Measurements from ENCODE around the gene RBMS3. TPM values are rescaled to one million over a fixed set of nuclear protein-coding genes. Genes with fewer than 3 reads are reported as not detected.

Gene RBMS3
- total RNA-seq, 2 donors from 2014 or later: 7.1 to 11.5 TPM

DNA sequence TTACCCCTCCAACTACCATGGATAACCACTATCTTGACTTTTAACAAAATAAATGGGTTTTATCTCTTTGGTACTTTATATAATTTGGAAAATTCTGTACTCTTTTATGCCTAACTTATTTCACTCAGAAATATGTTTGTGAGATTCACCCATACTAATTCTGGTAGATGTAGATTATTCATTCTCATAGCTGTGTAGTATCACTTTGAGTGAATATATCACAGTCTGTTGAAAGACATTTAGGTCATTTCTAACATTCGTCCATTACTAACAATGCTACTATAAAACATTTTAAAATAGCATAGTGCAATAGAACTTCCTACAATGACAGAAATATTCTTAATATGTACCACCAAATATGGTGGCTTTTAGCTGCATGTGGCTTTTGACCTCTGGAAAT lies 542.4 kb downstream of the RBMS3 start:
- intact Hi-C loops (cut with DNase I, micrococcal nuclease): no loop called here
- no peak for DNase-seq
- no peak for ATAC-seq

DNA sequence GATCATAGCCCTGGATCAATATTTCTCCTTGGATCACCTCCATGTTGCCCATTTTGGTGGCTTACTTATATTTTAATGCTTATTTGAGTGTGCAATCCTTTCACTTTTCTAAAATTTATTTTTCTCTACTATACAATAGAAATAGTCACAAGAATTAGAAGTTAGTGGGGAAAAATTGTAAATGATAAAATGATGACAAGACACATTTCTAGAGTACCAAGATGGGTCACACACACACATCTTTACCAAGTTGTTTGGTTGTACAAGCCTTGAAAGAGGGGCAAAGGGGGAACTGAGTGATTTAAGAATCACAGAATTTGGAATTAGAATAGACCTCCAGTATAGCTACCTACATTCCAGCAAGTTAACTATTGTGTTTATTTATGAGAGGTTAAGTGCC lies 545.8 kb downstream of the RBMS3 start:
- ATAC-seq (no peak), DNase-seq (no peak)
- intact Hi-C loops (cut with DNase I, micrococcal nuclease): no loop called here

DNA sequence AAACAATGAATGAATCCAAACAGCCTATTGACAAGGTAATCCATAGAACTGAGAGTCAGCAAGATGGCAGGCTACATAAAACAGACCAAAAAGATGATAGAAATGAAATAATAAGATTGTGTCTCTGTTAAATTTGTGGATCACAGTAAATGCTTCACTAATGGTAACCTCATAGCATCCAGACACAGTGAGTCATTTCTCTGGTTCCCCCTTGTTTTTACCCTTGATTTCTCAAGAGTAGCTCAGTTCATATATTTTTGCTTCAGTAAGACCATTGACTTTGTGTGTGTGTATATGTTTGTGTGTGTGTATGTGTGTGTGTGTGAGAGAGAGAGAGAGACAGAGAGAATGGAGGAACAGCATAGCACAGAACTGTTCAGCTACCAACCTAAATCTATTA lies 546.9 kb downstream of the RBMS3 start:
- DNase-seq (no peak), ATAC-seq (no peak)
- intact Hi-C loops (cut with DNase I, micrococcal nuclease): no loop called here

DNA sequence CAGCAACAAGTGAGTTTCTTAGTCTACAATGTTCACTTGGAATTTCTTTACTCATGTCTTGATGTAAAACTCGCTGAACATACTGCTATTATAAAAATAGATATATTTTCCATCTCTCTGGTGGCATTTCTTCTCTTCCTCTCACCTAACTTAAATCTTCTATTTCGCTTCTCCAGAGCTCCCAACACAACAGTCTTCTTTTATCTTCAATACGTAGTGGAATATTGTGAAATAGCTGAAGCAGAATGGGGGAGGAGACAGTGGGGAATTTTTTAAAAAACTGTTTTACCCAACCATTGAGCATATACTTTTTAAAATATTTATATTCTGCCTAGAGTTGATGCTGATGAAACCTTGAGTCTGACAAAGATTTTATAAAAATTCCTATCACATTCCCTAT lies 548.5 kb downstream of the RBMS3 start:
- DNase-seq (no peak), ATAC-seq (no peak)
- intact Hi-C loops (cut with DNase I, micrococcal nuclease): no loop called here

DNA sequence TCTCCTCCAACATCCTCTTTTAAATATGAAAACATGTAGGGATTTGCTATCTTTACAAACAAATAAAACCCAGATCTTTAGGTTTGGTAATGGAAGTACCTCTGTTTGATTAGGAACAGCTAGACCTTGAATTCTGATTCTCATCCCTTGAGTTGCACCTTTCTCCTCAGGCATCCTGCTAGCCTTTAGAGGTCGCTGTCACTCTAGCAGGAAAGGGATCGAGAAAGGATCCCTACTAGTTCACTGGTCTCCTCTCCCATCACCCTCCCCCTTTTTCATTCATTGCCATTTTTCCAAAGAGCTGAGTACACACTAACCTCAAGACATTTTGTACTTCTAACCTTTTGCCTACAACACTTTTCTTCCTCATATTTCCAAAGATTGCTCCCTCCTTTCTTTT lies 569.8 kb downstream of the RBMS3 start:
- DNase-seq: no peak
- no peak for ATAC-seq
- intact Hi-C loops (cut with DNase I, micrococcal nuclease): no loop called here

DNA sequence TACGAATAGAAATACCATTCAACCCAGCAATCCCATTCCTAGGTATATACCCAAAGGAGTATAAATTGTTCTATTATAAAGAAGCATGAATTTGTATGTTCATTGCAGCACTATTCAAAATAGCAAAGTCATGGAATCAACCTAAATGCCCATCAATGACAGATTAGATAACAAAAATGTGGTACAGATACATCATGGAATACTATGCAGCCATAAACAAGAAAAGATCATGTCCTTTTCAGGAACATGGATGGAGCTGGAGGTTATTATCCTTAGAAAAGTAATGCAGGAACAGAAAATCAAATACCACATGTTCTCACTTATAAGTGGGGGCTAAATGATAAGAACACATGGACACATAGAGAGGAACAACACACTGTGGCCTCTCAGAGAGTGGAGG lies 571.9 kb downstream of the RBMS3 start:
- DNase-seq (no peak), ATAC-seq (no peak)
- intact Hi-C loops (cut with DNase I, micrococcal nuclease): no loop called here

DNA sequence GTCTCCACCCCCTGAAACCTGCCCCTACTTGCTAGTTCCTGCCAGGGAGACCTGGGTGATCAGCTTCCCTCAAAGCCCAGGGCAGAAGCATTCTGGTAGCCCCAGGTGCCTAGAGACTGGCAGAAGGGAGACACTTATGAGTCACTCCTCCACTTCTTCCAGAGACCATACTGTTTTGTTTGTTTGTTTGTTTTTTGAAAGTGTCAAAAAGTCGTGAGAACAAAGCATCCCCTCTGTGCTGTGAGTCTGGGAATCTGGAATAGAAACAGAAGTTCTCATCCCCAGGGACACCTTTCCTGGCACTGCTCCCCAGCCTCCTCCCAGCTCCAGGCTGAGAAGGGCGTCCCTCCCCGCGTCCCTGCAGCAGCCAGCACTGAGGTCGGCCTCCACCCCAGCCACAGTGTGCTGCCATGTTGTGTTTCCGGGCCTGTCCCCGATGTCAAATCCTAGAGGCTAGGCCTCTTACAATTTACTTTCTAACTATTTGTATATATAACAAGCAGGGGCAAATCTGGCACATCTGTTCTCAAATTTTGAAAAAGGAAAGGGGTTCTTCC lies 573.0 kb downstream of the RBMS3 start:
- intact Hi-C loops (cut with DNase I, micrococcal nuclease): no loop called here
- no peak for ATAC-seq
- DNase-seq: no peak

DNA sequence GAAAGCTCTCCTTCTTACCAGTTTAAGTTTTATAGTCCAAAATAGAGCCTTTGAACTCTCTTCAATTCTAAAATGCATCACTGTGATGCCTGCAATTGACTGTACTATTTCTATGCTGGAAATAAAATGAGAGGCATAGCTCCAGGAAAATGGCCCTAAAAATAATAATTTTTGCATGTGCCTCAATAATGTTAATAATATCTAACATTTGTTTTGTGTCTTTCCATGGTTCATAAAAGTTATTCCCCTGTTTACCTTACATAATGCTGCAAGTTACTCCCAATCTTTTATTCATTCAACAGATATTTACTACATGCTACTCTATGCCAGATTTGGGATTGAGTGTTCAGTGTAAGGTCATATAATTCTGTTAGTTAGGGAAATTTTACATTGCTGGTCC lies 574.0 kb downstream of the RBMS3 start:
- intact Hi-C loops (cut with DNase I, micrococcal nuclease): no loop called here

DNA sequence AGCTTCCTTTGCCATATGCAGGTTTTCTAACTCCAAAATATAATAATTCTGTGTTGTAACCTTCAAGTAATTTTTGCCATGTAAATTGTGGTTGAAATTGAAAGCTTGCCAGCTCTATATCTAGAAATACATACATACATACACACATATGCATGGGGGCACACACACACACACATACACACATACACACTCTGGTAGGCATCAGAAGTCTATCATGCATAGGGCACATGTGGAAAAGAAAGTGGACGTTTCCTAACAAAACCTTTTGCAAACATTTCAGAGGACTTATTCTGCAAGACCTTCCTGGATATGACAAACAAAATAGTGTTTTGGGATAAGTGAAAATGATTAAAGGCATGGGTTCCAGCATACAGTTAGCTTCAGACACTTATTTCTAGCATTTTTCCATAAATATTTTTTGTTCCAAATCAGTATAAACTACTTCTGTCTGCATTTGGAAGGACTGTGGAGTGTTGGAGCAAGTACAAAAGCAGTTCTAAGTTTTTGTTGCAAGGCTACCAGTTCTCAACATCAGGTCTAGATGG lies 578.9 kb downstream of the RBMS3 start:
- ATAC-seq (no peak), DNase-seq (no peak)
- intact Hi-C loops (cut with DNase I, micrococcal nuclease): no loop called here

More for the DNA sequence above, 574.0 kb downstream of the RBMS3 start:
- DNase-seq: no peak
- no peak for ATAC-seq

DNA sequence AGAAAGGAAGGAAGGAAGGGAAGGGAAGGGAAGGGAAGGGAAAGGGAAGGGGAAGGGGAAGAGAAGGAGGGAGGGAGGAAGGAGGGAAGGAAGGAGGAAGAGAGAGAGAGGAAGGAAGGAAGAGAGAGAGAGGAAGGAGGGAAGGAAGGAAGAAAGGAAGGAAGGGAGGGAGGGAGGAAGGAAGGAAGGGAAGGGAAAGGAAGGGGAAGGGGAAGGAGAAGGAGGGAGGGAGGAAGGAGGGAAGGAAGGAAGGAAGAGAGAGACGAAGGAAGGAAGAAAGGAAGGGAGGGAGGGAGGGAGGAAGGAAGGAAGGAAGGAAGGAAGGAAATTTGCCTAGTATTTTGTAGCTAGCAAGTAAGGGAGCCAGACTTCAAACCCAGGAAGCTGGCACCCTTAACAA lies 583.9 kb downstream of the RBMS3 start:
- DNase-seq (no peak), ATAC-seq (no peak)
- intact Hi-C loops (cut with DNase I, micrococcal nuclease): no loop called here

DNA sequence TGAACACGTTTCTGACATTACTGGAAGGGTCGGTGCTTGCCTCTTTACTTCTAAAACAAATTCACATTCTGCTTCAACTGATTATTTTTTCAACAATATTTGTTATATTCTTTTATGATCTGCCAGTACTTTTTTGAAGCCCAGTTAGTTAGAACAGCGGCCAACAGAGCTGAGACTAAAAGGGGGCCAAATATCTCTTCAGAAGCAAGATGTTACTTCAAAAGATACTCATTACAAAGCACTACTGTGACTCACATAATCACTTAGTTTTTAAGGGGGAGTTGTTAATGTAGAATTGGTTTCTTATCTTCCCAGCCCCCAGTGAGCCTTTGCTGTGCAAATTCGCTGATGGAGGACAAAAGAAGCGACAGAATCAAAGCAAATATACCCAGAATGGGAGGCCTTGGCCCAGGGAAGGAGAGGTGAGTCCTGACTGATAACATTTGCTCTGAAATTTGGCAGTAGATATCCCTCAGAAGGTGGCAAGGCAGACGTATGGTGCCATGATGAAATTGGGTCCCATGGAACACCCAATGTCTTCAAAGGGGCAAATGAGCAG lies 587.8 kb downstream of the RBMS3 start:
- intact Hi-C loops (cut with DNase I, micrococcal nuclease): no loop called here
- DNase-seq (no peak), ATAC-seq (no peak)

DNA sequence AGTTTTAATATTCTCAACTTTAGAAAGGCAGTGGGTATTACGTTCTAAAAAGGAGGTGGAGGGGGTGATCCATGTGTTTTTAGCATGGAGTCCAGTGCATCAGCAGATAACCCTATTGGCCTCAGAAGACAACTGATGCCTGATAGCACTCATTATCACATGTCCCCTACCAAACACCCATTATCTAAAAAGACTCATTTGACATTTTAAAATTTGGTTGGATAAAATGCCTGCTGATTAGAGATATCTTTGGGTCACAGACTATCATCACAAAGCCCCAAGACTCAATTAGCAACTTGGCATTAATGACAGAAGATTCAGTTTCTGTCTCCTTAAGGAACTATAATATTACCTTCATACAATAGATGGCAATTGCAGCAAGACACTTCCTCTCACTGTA lies 589.3 kb downstream of the RBMS3 start:
- no peak for ATAC-seq
- intact Hi-C loops (cut with DNase I, micrococcal nuclease): no loop called here
- DNase-seq: no peak

DNA sequence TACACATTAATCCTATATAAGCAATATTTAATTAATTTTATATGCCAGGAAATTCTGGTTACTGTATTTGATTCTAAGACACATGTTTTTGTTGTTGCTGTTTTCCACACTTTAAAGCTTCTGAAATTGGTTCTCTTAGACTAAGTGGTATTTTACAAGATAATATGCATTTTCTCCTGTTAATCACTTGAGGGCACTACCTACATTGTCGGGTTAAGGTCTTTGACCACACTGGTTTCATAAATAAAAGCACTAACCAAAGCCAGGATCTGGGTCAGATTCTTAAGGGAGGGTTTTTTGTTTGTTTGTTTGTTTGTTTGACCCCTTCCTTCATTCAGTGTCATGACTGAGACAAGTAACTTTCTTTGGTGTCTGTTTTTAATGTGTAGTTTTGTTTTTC lies 590.2 kb downstream of the RBMS3 start:
- intact Hi-C loops (cut with DNase I, micrococcal nuclease): no loop called here
- DNase-seq (no peak), ATAC-seq (no peak)

DNA sequence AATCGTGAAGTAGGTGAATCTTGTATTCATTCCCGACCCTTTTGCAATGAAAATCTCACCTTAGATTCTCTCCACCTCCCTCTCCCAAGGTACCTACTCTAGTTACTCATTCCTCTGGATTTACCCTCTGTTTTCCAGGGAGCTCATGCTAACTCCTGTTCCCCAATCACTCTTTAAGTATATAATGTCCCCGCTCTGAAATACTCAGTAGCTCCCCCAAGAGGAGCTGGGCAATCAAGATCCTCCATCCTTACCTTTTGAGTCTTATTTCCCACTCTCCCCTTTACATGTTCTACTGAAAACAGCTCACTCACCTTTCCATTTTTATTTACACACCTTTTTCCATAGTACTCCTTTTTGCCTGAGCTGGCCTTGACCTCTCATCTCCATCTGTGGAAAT lies 599.9 kb downstream of the RBMS3 start:
- DNase-seq (no peak), ATAC-seq (no peak)
- intact Hi-C loops (cut with DNase I, micrococcal nuclease): no loop called here

DNA sequence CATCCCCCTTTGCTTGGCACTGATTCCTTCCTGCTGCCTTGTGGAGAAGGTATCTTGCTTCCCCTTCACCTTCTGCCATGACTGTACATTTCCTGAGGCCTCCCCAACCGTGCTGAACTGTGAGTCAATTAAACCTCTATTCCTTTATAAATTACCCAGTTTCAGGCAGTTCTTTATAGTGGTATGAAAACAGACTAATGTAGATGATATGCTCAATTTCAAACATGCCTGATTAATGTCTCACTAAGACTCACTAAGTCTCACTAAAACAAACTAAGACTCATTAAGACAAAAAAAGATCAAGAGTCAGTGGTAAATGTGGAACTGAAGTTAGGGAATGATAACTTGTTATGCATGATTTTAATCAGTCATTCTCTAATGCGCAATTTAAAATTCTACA lies 606.6 kb downstream of the RBMS3 start:
- ATAC-seq (no peak), DNase-seq (no peak)
- intact Hi-C loops (cut with DNase I, micrococcal nuclease): no loop called here

DNA sequence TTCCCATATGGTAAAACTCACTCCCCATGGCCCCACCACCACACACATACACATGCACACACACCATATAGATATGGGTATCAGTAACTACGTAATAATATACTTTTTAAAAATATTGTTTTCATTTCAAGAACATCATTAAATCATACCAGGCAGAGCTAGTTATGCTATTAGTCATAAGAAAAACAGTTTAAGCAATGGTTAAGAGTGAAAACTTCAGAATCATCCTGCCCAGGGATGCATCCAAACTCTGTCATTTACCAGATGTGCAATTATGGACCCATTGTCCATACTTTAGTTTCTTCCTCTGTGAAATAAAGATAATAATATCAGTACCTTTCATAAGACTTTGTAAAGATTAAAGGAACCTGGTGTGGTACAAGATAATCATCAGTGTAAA lies 608.3 kb downstream of the RBMS3 start:
- ATAC-seq: no peak
- DNase-seq: no peak
- intact Hi-C loops (cut with DNase I, micrococcal nuclease): no loop called here

DNA sequence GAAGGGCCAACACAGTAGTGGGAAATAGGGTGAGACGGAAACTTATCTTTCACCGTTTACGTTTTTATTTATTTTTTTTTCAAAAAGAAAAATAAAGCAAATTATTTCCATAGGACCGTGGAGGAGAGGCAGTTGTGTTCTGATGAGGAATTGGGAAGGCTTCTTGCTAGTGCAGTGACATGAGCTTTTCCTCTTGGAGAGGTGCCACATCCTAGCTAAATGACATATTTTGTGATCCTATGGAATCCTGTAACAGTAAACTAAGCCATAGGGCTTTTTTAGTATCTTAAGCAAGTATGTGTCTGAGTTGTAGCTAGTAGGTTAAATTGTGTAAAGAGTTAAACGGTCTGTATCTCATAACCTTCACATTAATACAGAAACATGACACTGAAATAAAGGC lies 609.9 kb downstream of the RBMS3 start:
- ATAC-seq (no peak), DNase-seq (no peak)
- intact Hi-C loops (cut with DNase I, micrococcal nuclease): no loop called here

DNA sequence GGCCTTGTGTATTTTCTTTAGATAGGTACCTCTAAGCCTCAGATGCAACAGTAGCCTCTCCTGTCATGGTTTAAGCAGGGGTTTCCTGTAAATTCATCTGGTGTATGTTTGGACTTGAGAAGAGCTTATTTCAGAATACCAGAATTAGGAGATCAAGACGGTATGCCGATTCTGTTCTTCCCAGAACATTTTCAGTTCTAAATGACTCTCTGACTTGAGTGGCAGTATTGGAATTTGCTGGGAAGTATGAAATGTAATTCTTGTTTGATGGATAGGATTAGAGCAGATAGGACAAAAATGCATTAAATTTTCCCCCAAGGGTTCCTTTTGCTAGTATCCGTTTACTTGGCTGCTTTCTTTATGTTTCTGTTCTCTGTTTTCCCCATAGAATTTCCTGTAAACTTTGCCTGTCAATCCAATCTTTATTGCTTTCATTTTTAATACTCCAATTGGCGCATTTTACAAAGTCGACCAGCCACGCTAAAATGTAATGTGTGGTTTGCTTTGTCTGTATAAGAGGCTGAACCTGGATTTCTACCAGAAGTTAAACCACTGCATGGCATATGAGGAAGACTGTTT lies 612.2 kb downstream of the RBMS3 start:
- ATAC-seq (no peak), DNase-seq (no peak)
- intact Hi-C loops (cut with DNase I, micrococcal nuclease): no loop called here

DNA sequence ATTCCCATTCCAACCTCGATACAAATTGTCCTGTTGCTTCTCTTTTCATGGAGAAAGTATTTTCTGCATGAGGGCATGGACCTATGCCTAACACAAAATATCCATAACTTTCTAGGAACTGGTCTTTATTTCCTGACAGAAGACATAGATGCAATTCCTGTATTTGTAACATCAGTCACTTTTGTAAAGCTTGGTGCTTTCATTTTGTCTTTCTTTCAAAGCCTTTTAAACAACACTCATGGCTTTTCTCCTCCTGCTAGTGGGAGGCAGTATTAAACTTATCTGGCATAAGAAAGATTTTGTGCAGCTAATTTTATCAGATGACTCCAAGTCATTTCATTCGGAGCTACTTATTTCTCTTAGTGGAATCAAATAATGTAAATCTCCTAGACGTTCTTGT lies 616.0 kb downstream of the RBMS3 start:
- DNase-seq: no peak
- intact Hi-C loops (cut with DNase I, micrococcal nuclease): no loop called here
- no peak for ATAC-seq

DNA sequence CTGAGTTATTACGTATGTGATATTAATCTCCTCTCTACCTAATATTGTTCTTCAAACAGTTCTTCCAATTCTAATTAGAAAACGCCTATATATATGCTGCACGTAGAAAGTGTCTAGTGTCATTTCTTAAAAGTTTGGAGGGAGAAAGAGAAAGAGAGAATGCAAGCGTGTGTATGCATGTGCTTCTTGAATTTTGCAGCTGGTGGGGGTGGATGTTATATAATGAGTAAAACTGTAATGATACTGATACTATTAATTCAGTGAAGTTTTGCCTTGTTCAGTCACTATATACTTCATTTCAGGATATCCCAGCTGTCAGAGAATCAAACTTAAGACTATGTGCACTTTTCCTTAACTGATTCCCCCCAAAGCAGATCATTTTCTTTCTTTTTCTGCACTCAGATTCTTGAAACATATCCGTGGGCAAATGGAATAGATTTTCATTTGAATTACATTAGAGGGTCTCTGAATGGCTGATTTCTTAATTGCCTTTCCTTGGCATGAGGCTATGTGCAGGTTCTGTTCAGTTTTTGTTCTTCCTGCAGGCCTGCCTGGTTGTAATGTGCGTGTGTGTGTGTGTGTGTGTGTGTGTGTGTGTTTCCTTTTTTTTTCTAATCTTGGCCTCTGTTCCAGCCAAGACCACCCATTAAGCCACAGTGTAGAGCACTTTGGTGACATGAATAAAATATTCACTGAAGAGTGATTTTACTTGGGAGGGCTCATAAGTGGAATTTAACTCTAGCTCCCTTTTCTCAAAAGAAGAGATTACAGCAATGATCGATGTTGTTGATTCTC lies 617.5 kb downstream of the RBMS3 start:
- intact Hi-C loops (cut with DNase I, micrococcal nuclease): no loop called here
- DNase-seq (no peak), ATAC-seq (no peak)
